PC-3 (cell line): ENCODE results near the gene HSPA12B.

Source experiments
- EZH2 ChIP-seq: fragments of 300-600 bp; sonication (generic); IDR thresholded peaks from one replicate; pipeline ENCODE4 v1.6.1; 2017; ENCODE audit warnings: antibody characterized with exemption, mild to moderate bottlenecking, low read length; ENCODE audit not compliant: unreplicated experiment
- TF ChIP-seq, protein P1 (sequence below): fragments of 300-600 bp; sonication (generic); conservative IDR thresholded peaks from 2 replicates; pipeline ENCODE4 v1.5.1; 2017; ENCODE audit warnings: antibody characterized with exemption, low read depth, mild to moderate bottlenecking, low read length

GRCh38 chr20:3760655-3761348 lies 28.3 kb downstream of the HSPA12B start:
- TF ChIP-seq, protein P1, sequence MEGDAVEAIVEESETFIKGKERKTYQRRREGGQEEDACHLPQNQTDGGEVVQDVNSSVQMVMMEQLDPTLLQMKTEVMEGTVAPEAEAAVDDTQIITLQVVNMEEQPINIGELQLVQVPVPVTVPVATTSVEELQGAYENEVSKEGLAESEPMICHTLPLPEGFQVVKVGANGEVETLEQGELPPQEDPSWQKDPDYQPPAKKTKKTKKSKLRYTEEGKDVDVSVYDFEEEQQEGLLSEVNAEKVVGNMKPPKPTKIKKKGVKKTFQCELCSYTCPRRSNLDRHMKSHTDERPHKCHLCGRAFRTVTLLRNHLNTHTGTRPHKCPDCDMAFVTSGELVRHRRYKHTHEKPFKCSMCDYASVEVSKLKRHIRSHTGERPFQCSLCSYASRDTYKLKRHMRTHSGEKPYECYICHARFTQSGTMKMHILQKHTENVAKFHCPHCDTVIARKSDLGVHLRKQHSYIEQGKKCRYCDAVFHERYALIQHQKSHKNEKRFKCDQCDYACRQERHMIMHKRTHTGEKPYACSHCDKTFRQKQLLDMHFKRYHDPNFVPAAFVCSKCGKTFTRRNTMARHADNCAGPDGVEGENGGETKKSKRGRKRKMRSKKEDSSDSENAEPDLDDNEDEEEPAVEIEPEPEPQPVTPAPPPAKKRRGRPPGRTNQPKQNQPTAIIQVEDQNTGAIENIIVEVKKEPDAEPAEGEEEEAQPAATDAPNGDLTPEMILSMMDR, result no peak
- no peak for TF ChIP-seq EZH2
